A673 (cell line): ENCODE measurements around the gene SH2D2A. TPM values are rescaled to one million over a fixed set of nuclear protein-coding genes. Genes with fewer than 3 reads are reported as not detected.

Experiments
- BruUV-seq: library from RNA; stranded (reverse); fragments of 400-500 nt; replicated peaks from 2 replicates; lab custom pipeline; 2021; lab: Mats Ljungman, UMichigan
- CTCF ChIA-PET: fragments of 300-600 bp; sonication (Branson Sonifier 250); formaldehyde crosslinking; loops from one replicate; lab custom pipeline; 2022; ENCODE audit warnings: antibody characterized with exemption; lab: Charles Lee
- POLR2A ChIA-PET: fragments of 300-600 bp; sonication (Branson Sonifier 250); formaldehyde crosslinking; loops from one replicate; lab custom pipeline; 2022; ENCODE audit warnings: antibody characterized with exemption; ENCODE audit not compliant: low non-redundant PET; lab: Charles Lee
- DNase-seq: peaks from one replicate; pipeline ENCODE4 v3.0.0-alpha.2; 2015; ENCODE audit warnings: low spot score
- H3K27ac ChIP-seq: fragments of 200-600 bp; sonication (generic); 2 replicates; pipeline ENCODE4 v1.5.1; 2016; ENCODE audit warnings: mixed run types, low read depth, mild to moderate bottlenecking, mixed read lengths, antibody characterized with exemption, low read length; ENCODE audit not compliant: poor library complexity, severe bottlenecking
- H3K27me3 ChIP-seq: fragments of 200-600 bp; sonication (generic); replicated peaks from 2 replicates; pipeline ENCODE4 v1.6.1; 2017; ENCODE audit warnings: mixed run types, low read depth, mild to moderate bottlenecking, mixed read lengths, antibody characterized with exemption, low read length; ENCODE audit not compliant: insufficient read depth, poor library complexity
- H3K36me3 ChIP-seq: fragments of 200-600 bp; sonication (generic); 2 replicates; pipeline ENCODE4 v1.6.1; 2016; ENCODE audit warnings: mixed run types, mild to moderate bottlenecking, mixed read lengths, antibody characterized with exemption, low read length; ENCODE audit not compliant: insufficient read depth, poor library complexity, severe bottlenecking
- H3K4me1 ChIP-seq: fragments of 200-600 bp; sonication (generic); 2 replicates; pipeline ENCODE4 v1.6.1; 2017; ENCODE audit warnings: mixed run types, mild to moderate bottlenecking, mixed read lengths, antibody characterized with exemption, low read length; ENCODE audit not compliant: insufficient read depth, poor library complexity, severe bottlenecking
- H3K4me3 ChIP-seq: fragments of 200-600 bp; sonication (generic); 2 replicates; pipeline ENCODE4 v1.5.1; 2016; ENCODE audit warnings: low read depth, mixed run types, mild to moderate bottlenecking, mixed read lengths, low read length; ENCODE audit not compliant: poor library complexity, severe bottlenecking
- H3K9me3 ChIP-seq: fragments of 200-600 bp; sonication (generic); 2 replicates; pipeline ENCODE4 v1.6.1; 2016; ENCODE audit warnings: mixed run types, low read depth, mild to moderate bottlenecking, mixed read lengths, antibody characterized with exemption, low read length; ENCODE audit not compliant: poor library complexity, severe bottlenecking
- CTCF ChIP-seq: fragments of 300-800, 200-600 bp; sonication (generic); conservative IDR thresholded peaks from 2 replicates; pipeline ENCODE4 v1.5.1; 2017; ENCODE audit warnings: low read depth, mild to moderate bottlenecking, antibody characterized with exemption, low read length, moderate library complexity, mixed read lengths
- EZH2 ChIP-seq: fragments of 200-600 bp; sonication (generic); IDR thresholded peaks from 2 replicates; pipeline ENCODE4 v1.6.1; 2017; ENCODE audit warnings: borderline replicate concordance, low read depth, mild to moderate bottlenecking, mixed read lengths, antibody characterized with exemption, low read length; ENCODE audit not compliant: poor library complexity, severe bottlenecking
- intact Hi-C: fragments of 100-400 bp; cut with micrococcal nuclease; formaldehyde crosslinking; loops from one replicate; pipeline ENCODE4 v1.10.0; 2022; ENCODE audit not compliant: unreplicated experiment
- total RNA-seq: library from RNA; stranded (reverse); gene quantifications from 2 replicates; pipeline ENCODE4 v1.2.3, GENCODE V29; 2021

Gene SH2D2A
- total RNA-seq, 1 experiment from 2014 or later = 3.5 TPM

DNA sequence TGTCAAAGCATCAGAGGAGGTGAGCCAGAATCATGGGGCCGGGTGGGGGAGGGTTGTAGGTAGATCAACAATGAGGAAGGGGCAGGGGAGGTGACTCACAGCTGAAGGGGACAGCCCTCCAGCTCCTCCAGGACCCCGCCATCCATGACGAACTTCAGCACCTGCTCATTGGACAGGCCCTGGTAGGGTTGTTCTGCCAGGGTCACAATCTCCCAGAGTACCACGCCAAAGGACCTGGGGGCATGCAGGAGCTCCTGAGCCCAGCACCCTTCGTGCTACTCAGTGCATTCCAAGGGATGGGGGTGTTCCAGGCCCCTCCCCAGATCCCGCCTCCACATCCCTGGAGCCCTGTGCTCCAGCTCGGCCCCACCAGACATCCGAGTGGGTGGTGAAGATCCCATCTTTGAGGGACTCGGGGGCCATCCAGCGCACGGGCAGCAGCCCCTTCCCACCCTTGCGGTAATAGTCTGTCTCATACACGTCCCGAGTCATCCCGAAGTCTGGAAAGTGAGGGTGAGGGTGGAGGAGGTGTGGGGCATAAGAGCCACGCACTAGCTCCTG, 24.7 kb upstream of the SH2D2A start:
- H3K4me1 ChIP-seq = no peaks in the 10 kb centered on the region
- ChIA-PET POLR2A (interaction anchor here (0.6 kb wide), 1 partner anchor 10 kb away, joined by 6 read pairs; no protein-coding TSS in a partner anchor), CTCF (no interaction called here)
- no peaks in the 10 kb centered on the region for H3K27me3 ChIP-seq
- no peak for DNase-seq
- H3K36me3 ChIP-seq = no peaks in the 10 kb centered on the region
- H3K27ac ChIP-seq = no peak overlapping the region
- H3K9me3 ChIP-seq = no peaks in the 10 kb centered on the region
- BruUV-seq = no TSS peak
- intact Hi-C loops = no loop called here
- H3K4me3 ChIP-seq = no peak overlapping the region
- no peak for TF ChIP-seq CTCF
- TF ChIP-seq EZH2 = no peak

GRCh38 chr1:156840898-156841279, 24.2 kb upstream of the SH2D2A start:
- H3K27me3 ChIP-seq = no peaks in the 10 kb centered on the region
- ChIA-PET CTCF (no interaction called here), POLR2A (interaction anchor here (0.6 kb wide), 1 partner anchor 10 kb away, joined by 6 read pairs; no protein-coding TSS in a partner anchor)
- H3K9me3 ChIP-seq = no peaks in the 10 kb centered on the region
- no peak for DNase-seq
- H3K27ac ChIP-seq = no peak overlapping the region
- BruUV-seq = no TSS peak
- H3K4me3 ChIP-seq = no peak overlapping the region
- no peaks in the 10 kb centered on the region for H3K36me3 ChIP-seq
- no peaks in the 10 kb centered on the region for H3K4me1 ChIP-seq
- intact Hi-C loops = no loop called here
- no peak for TF ChIP-seq CTCF
- TF ChIP-seq EZH2 = no peak

GRCh38 chr1:156840186-156840897, 23.7 kb upstream of the SH2D2A start:
- BruUV-seq = no TSS peak
- DNase-seq = no peak
- CTCF ChIA-PET = interaction anchor here (2.0 kb wide), 1 partner anchor 20 kb away, joined by 14 read pairs; the partner anchor contains the start of gene NTRK1
- Histone ChIP-seq H3K4me1 (no peaks in the 10 kb centered on the region), H3K27ac (no peak overlapping the region), H3K4me3 (no peak overlapping the region), H3K27me3 (no peaks in the 10 kb centered on the region), H3K9me3 (no peaks in the 10 kb centered on the region), H3K36me3 (no peaks in the 10 kb centered on the region)
- no peak for TF ChIP-seq CTCF
- no peak for TF ChIP-seq EZH2
- intact Hi-C loops = no loop called here
- POLR2A ChIA-PET = interaction anchor here (0.6 kb wide), 1 partner anchor 9 kb away, joined by 6 read pairs; no protein-coding TSS in a partner anchor
